CD4-positive, alpha-beta T cell (primary cell): ENCODE results near the gene SMIM45.

Source experiments
- ATAC-seq: fragments of 200-7000 bp; cut with Tn5 transposase; one replicate; pipeline ENCODE4 v1.10.0; 2022; ENCODE audit warnings: mild to moderate bottlenecking; ENCODE audit not compliant: poor library complexity
- CTCF ChIA-PET: fragments of 350-600 bp; sonication (Branson Sonifier 250); formaldehyde crosslinking; loops from one replicate; lab custom pipeline; 2021; ENCODE audit warnings: antibody characterized with exemption, inconsistent platforms; lab: Charles Lee
- POLR2A ChIA-PET: fragments of 350-600 bp; sonication (Branson Sonifier 250); formaldehyde crosslinking; loops from one replicate; lab custom pipeline; 2021; ENCODE audit warnings: antibody characterized with exemption, inconsistent platforms; lab: Charles Lee
- DNase-seq, 14 experiments: peaks; one replicate each; pipeline ENCODE4 v3.0.0-alpha.2; 2013 to 2020; ENCODE audit warnings: mixed read lengths in 2 of 14
- H3K27ac ChIP-seq, 2 donors: one replicate each; pipeline versions ENCODE4 v1.5.1 to v1.7.0; 2013; ENCODE audit warnings: low read length in 2 of 2, low read depth in 1 of 2, mild to moderate bottlenecking in 1 of 2
- H3K27me3 ChIP-seq, 2 experiments: 1 replicate in 1 of 2; 2 replicates in 1 of 2; pipeline versions ENCODE4 v1.6.1 to v1.7.0; 2013; ENCODE audit warnings: low read length in 2 of 2, control low read depth in 1 of 2, mild to moderate bottlenecking in 1 of 2, moderate library complexity in 1 of 2; ENCODE audit not compliant: insufficient read depth in 2 of 2, control insufficient read depth in 1 of 2
- H3K36me3 ChIP-seq: one replicate; pipeline ENCODE4 v1.6.1; 2013; ENCODE audit warnings: low read length, control low read depth; ENCODE audit not compliant: insufficient read depth
- H3K4me1 ChIP-seq: one replicate; pipeline ENCODE4 v1.6.1; 2013; ENCODE audit warnings: low read length, control low read depth; ENCODE audit not compliant: insufficient read depth
- H3K4me3 ChIP-seq: one replicate; pipeline ENCODE4 v1.5.1; 2013; ENCODE audit warnings: mild to moderate bottlenecking, low read length, moderate library complexity
- H3K9me3 ChIP-seq, 2 experiments: 1 replicate in 1 of 2; 2 replicates in 1 of 2; pipeline versions ENCODE4 v1.6.1 to v1.7.0; 2013; ENCODE audit warnings: low read length in 2 of 2, mild to moderate bottlenecking in 2 of 2, control low read depth in 1 of 2, moderate library complexity in 1 of 2; ENCODE audit not compliant: control insufficient read depth in 1 of 2, insufficient read depth in 1 of 2
- H3K27ac Mint-ChIP-seq: one replicate; pipeline ENCODE4 v1.8.0; 2020; ENCODE audit warnings: mixed read lengths
- H3K27me3 Mint-ChIP-seq: one replicate; pipeline ENCODE4 v1.8.0; 2021; ENCODE audit warnings: mixed read lengths
- H3K36me3 Mint-ChIP-seq: one replicate; pipeline ENCODE4 v1.8.0; 2021; ENCODE audit warnings: low read depth, mixed read lengths
- H3K4me1 Mint-ChIP-seq: one replicate; pipeline ENCODE4 v1.8.0; 2021; ENCODE audit warnings: low read depth, mixed read lengths
- H3K4me3 Mint-ChIP-seq: one replicate; pipeline ENCODE4 v1.8.0; 2020; ENCODE audit warnings: mild to moderate bottlenecking, mixed read lengths
- H3K9me3 Mint-ChIP-seq: one replicate; pipeline ENCODE4 v1.8.0; 2020; ENCODE audit warnings: mixed read lengths
- intact Hi-C, 2 experiments: fragments of 100-400 bp; cut with DNase I in 1 of 2; cut with micrococcal nuclease in 1 of 2; formaldehyde crosslinking; loops; one replicate each; pipeline versions ENCODE4 v1.15.1 to v1.9.0; 2023 to 2025; cut with DNase I, micrococcal nuclease
- TF ChIP-seq, protein P1 (sequence below): fragments of 200-600 bp; IDR thresholded peaks from one replicate; pipeline ENCODE4 v1.8.0; 2022; ENCODE audit warnings: antibody characterized with exemption, mild to moderate bottlenecking

SMIM45 gene

DNA sequence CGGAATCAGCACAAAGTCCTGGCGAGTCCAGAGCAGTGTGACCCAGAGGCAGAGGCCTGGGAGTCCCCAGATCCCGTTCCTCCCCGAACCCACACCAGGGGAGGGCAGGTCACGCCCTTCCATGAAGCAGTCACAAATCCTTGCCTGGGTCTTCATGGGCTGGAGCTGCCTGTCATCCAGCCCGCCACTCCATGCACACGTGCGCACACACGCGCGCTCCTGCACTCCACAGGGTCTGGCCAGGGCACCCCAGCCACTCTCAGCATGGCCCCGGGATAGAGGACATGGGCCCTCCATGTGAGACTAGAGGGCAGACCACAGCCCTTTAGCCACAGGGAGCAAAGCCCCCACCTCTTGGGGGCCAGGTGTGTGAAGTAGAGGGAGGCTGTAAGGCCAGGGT lies 19.6 kb upstream of the SMIM45 start:
- Mint-ChIP-seq H3K27me3 (no peaks in the 10 kb centered on the region), H3K9me3 (no peaks in the 10 kb centered on the region), H3K36me3 (no peaks in the 10 kb centered on the region), H3K4me3 (no peak overlapping the region), H3K4me1 (peaks cover 7% of the 10 kb centered on the region), H3K27ac (no peak overlapping the region)
- intact Hi-C loops = no loop called here
- ChIA-PET POLR2A (no interaction called here), CTCF (no interaction called here)
- no peaks in the 10 kb centered on the region for H3K9me3 ChIP-seq
- peaks cover 14% of the 10 kb centered on the region for H3K4me1 ChIP-seq
- no peaks in the 10 kb centered on the region for H3K27me3 ChIP-seq
- H3K36me3 ChIP-seq = no peaks in the 10 kb centered on the region
- ATAC-seq (no peak), DNase-seq (no peak)
- TF ChIP-seq, protein P1, sequence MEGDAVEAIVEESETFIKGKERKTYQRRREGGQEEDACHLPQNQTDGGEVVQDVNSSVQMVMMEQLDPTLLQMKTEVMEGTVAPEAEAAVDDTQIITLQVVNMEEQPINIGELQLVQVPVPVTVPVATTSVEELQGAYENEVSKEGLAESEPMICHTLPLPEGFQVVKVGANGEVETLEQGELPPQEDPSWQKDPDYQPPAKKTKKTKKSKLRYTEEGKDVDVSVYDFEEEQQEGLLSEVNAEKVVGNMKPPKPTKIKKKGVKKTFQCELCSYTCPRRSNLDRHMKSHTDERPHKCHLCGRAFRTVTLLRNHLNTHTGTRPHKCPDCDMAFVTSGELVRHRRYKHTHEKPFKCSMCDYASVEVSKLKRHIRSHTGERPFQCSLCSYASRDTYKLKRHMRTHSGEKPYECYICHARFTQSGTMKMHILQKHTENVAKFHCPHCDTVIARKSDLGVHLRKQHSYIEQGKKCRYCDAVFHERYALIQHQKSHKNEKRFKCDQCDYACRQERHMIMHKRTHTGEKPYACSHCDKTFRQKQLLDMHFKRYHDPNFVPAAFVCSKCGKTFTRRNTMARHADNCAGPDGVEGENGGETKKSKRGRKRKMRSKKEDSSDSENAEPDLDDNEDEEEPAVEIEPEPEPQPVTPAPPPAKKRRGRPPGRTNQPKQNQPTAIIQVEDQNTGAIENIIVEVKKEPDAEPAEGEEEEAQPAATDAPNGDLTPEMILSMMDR = no peak
- no peak overlapping the region for H3K27ac ChIP-seq
- no peak overlapping the region for H3K4me3 ChIP-seq

DNA sequence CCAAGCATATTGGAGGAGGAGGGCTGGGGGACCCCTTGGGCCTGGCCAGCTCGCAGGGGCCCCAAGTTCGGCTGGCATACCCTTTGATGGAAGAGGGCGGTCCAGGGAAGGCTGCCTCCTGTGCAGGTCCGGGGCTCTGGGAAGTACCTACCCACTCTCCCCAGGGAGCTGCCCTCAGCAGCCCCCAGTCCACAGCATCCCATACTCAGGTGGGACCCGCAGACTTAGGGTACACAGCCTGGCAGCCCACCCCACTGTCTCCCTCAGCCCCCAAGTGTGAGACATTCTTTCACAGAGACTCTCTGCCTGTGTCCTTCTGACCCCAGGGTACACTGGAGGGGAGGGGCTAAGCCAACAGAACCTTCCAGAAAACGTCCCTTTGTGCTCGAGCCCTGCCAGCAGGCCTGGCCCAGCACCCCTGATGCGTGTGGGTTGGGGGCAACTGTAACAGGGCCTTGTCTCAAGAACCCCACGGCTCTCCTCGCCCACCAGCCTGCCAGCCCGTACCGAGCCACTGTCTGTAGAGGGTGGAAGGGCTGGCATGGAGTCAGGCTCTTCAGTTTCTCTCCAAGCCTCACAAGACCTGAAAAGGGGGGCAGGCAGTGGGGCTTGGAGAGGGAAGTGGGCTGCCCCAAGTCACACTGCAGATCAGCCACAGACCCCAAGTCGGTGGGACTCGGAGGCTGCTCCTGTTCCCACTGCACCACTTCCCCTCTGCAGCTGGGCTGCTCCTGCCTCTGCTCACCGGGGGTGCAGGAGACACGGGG lies 18.4 kb upstream of the SMIM45 start:
- POLR2A ChIA-PET = no interaction called here

DNA sequence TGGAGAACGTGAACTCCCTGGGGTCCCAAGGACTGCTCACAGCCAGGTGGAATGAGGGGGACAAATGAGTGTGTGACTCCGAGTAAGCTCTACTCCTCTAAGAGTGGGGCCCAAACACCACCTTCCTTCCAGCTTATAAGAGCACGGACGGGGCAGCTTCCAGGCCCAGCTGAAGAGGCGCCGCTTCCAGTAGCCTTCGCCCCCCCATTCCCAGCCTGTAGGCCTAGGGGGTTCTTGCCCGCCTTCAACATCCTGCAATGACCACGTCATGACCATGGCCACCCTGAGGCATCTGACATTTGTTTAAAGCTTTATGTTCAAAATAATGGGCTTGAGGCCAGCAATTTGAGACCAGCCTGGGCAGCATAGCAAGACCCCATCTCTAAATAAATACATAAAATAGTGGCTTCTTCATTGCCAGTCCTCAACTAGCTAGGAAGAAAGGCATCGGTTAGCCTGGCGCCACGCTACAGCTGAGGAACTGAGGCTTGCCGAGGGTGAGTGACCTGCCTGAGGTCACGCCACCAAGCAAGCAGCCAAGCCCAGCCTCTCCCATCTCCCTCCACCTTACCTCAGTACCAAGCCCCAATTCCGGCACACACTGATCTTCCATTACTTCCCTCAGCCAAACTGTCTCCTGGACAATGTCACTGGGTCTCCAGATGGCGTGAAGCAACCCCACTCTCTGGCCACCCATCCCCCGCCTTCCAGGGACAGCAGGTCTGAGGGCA lies 17.5 kb upstream of the SMIM45 start:
- DNase-seq (no peak), ATAC-seq (no peak)
- Histone ChIP-seq H3K4me3 (no peak overlapping the region), H3K27ac (no peak overlapping the region), H3K36me3 (no peaks in the 10 kb centered on the region), H3K4me1 (peaks cover 12% of the 10 kb centered on the region), H3K27me3 (no peaks in the 10 kb centered on the region), H3K9me3 (no peaks in the 10 kb centered on the region)
- CTCF ChIA-PET = interaction anchor here (0.8 kb wide), 1 partner anchor 9 kb away, joined by 3 read pairs; no protein-coding TSS in a partner anchor
- Mint-ChIP-seq H3K27ac (no peak overlapping the region), H3K36me3 (no peaks in the 10 kb centered on the region), H3K4me3 (no peak overlapping the region), H3K9me3 (no peaks in the 10 kb centered on the region), H3K27me3 (no peaks in the 10 kb centered on the region), H3K4me1 (peaks cover 10% of the 10 kb centered on the region)
- TF ChIP-seq, protein P1 = no peak
- POLR2A ChIA-PET = interaction anchor here (2.3 kb wide), 1 partner anchor 8 kb away, joined by 7 read pairs; the partner anchor contains the start of gene TNFRSF13C
- intact Hi-C loops = no loop called here

More for the DNA sequence above, 18.4 kb upstream of the SMIM45 start:
- intact Hi-C loops = no loop called here
- H3K4me1 Mint-ChIP-seq = peaks cover 1% of the 10 kb centered on the region
- no peak for DNase-seq
- Histone ChIP-seq H3K9me3 (no peaks in the 10 kb centered on the region), H3K4me1 (peaks cover 7% of the 10 kb centered on the region), H3K36me3 (no peaks in the 10 kb centered on the region), H3K4me3 (no peak overlapping the region), H3K27me3 (no peaks in the 10 kb centered on the region), H3K27ac (no peak overlapping the region)
- no peaks in the 10 kb centered on the region for H3K27me3 Mint-ChIP-seq
- CTCF ChIA-PET = no interaction called here
- no peak overlapping the region for H3K27ac Mint-ChIP-seq
- no peak for ATAC-seq
- H3K36me3 Mint-ChIP-seq = no peaks in the 10 kb centered on the region
- no peaks in the 10 kb centered on the region for H3K9me3 Mint-ChIP-seq
- H3K4me3 Mint-ChIP-seq = no peak overlapping the region
- TF ChIP-seq, protein P1 = no peak
